ENCODE data around the gene GTF2F1.
"Not testable (repeated sequence)": the region's sequence is repeated elsewhere in the genome, so short reads cannot be mapped to it uniquely, and the experiment has no call there.

The GTF2F1 gene

GRCh38 chr19:6384381-6384780, 8.6 kb downstream of the GTF2F1 start:
- DNase-seq (ENCODE audit: low read depth): no peak

- no peak for DNase-seq (ENCODE audit: low read depth)
These were observed 9.8 kb downstream of the GTF2F1 start for GRCh38 chr19:6383188-6383587.

- DNase-seq (ENCODE audit: low read depth): no peak
These were observed 11.8 kb downstream of the GTF2F1 start for GRCh38 chr19:6381030-6381750.

- DNase-seq (ENCODE audit: low read depth): no peak
These were observed 13.2 kb downstream of the GTF2F1 start for GRCh38 chr19:6379744-6380143.

- DNase-seq (ENCODE audit: low read depth): no peak
These were observed 14.5 kb downstream of the GTF2F1 start for GRCh38 chr19:6378486-6378885.

- DNase-seq (ENCODE audit: low read depth): no peak
These were observed 14.9 kb downstream of the GTF2F1 start for GRCh38 chr19:6378041-6378440.

GRCh38 chr19:6376512-6377190, 16.3 kb downstream of the GTF2F1 start:
- DNase-seq (ENCODE audit: low read depth): no peak

GRCh38 chr19:6375411-6376010, 17.5 kb downstream of the GTF2F1 start, which contains the start of gene PSPN:
TSS of gene PSPN (minus strand) at chr19:6375933. CDS start at chr19:6375849, 84 bp downstream.
- DNase-seq (ENCODE audit: low read depth): no peak

GRCh38 chr19:6374711-6375410, 18.1 kb downstream of the GTF2F1 start:
- no peak for DNase-seq (ENCODE audit: low read depth)

GRCh38 chr19:6374161-6374709, 18.7 kb downstream of the GTF2F1 start:
- DNase-seq (ENCODE audit: low read depth): no peak

- no peak for DNase-seq (ENCODE audit: low read depth)
These were observed 19.2 kb downstream of the GTF2F1 start for GRCh38 chr19:6373813-6374108.

- peak; percentile 97 for DNase-seq (ENCODE audit: low read depth)
These were observed 19.7 kb downstream of the GTF2F1 start for GRCh38 chr19:6373096-6373812.

GRCh38 chr19:6372594-6373095, 20.3 kb downstream of the GTF2F1 start, which contains the start of gene ALKBH7:
TSS of gene ALKBH7 (plus strand) at chr19:6372794. CDS start at chr19:6372821, 27 bp downstream.
- DNase-seq (ENCODE audit: low read depth): peak; percentile 96

- no peak for DNase-seq (ENCODE audit: low read depth)
These were observed 28.6 kb downstream of the GTF2F1 start for GRCh38 chr19:6364353-6364752.

GRCh38 chr19:6362351-6362801, 30.6 kb downstream of the GTF2F1 start:
- peak; percentile 32 for DNase-seq (ENCODE audit: low read depth)

- DNase-seq (ENCODE audit: low read depth): no peak
These were observed 31.0 kb downstream of the GTF2F1 start for GRCh38 chr19:6362027-6362350.

GRCh38 chr19:6360857-6361216, 32.1 kb downstream of the GTF2F1 start:
- not testable (repeated sequence) for DNase-seq (ENCODE audit: low read depth)

- DNase-seq (ENCODE audit: low read depth): not testable (repeated sequence)
These were observed 32.5 kb downstream of the GTF2F1 start for GRCh38 chr19:6360445-6360844.

- no peak for DNase-seq (ENCODE audit: low read depth)
These were observed 33.2 kb downstream of the GTF2F1 start for GRCh38 chr19:6359568-6360341.

GRCh38 chr19:6358003-6358402, 35.0 kb downstream of the GTF2F1 start:
- no peak for DNase-seq (ENCODE audit: low read depth)

GRCh38 chr19:6357174-6357573, 35.8 kb downstream of the GTF2F1 start:
- DNase-seq (ENCODE audit: low read depth): no peak

Measured in T follicular helper cell (primary cell).